ENCODE measurements around the gene CCDC68.

The CCDC68 gene

GRCh38 chr18:54914816-54915215 lies 44.4 kb downstream of the CCDC68 start:
- DNase-seq, result no peak

GRCh38 chr18:54911551-54911950 lies 47.7 kb downstream of the CCDC68 start:
- no peak for DNase-seq

GRCh38 chr18:54910161-54910919 lies 48.9 kb downstream of the CCDC68 start:
- no peak for DNase-seq

GRCh38 chr18:54909538-54909937 lies 49.7 kb downstream of the CCDC68 start:
- DNase-seq, result no peak

- DNase-seq, result no peak
These were observed 52.7 kb downstream of the CCDC68 start for GRCh38 chr18:54906331-54907185.

GRCh38 chr18:54905629-54906028 lies 53.6 kb downstream of the CCDC68 start:
- DNase-seq, result no peak

GRCh38 chr18:54904581-54904980 lies 54.7 kb downstream of the CCDC68 start:
- DNase-seq, result no peak

GRCh38 chr18:54900290-54900689 lies 59.0 kb downstream of the CCDC68 start:
- DNase-seq, result no peak

GRCh38 chr18:54899500-54899899 lies 59.8 kb downstream of the CCDC68 start:
- no peak for DNase-seq

GRCh38 chr18:54888933-54889332 lies 70.3 kb downstream of the CCDC68 start:
- no peak for DNase-seq

- DNase-seq, result no peak
These were observed 70.9 kb downstream of the CCDC68 start for GRCh38 chr18:54888378-54888777.

GRCh38 chr18:54883816-54884604 lies 75.3 kb downstream of the CCDC68 start:
- no peak for DNase-seq

GRCh38 chr18:54882318-54882717 lies 76.9 kb downstream of the CCDC68 start:
- no peak for DNase-seq

GRCh38 chr18:54881229-54881768 lies 78.0 kb downstream of the CCDC68 start:
- DNase-seq, result no peak

GRCh38 chr18:54880395-54881105 lies 78.7 kb downstream of the CCDC68 start:
- no peak for DNase-seq

- no peak for DNase-seq
These were observed 79.6 kb downstream of the CCDC68 start for GRCh38 chr18:54879691-54880090.

- no peak for DNase-seq
These were observed 80.5 kb downstream of the CCDC68 start for GRCh38 chr18:54878659-54879358.

- no peak for DNase-seq
These were observed 81.1 kb downstream of the CCDC68 start for GRCh38 chr18:54878159-54878622.

GRCh38 chr18:54877076-54877475 lies 82.2 kb downstream of the CCDC68 start:
- no peak for DNase-seq

- no peak for DNase-seq
These were observed 84.2 kb downstream of the CCDC68 start for GRCh38 chr18:54875063-54875462.

GRCh38 chr18:54873884-54874255 lies 85.4 kb downstream of the CCDC68 start:
- DNase-seq, result no peak

GRCh38 chr18:54872681-54873080 lies 86.6 kb downstream of the CCDC68 start:
- no peak for DNase-seq
